GM21723 (cell line): Measurements from ENCODE around the gene HLCS.

Experiments
- ATAC-seq: cut with Tn5 transposase; IDR thresholded peaks from one replicate; pipeline ENCODE4 v1.9.1; 2021; ENCODE audit warnings: mild to moderate bottlenecking, moderate library complexity; ENCODE audit not compliant: unreplicated experiment

The HLCS gene

GRCh38 chr21:36785615-36786014 lies 180.9 kb downstream of the HLCS start:
- no peak for ATAC-seq

- ATAC-seq: no peak
Observed at GRCh38 chr21:36784947-36785346, 181.5 kb downstream of the HLCS start.

GRCh38 chr21:36783612-36784374 lies 182.7 kb downstream of the HLCS start:
- ATAC-seq: no peak

GRCh38 chr21:36780861-36781260 lies 185.6 kb downstream of the HLCS start:
- no peak for ATAC-seq

GRCh38 chr21:36776981-36777617 lies 189.4 kb downstream of the HLCS start:
- ATAC-seq: no peak

GRCh38 chr21:36773995-36774394 lies 192.5 kb downstream of the HLCS start:
- no peak for ATAC-seq

- no peak for ATAC-seq
Observed at GRCh38 chr21:36773117-36773516, 193.4 kb downstream of the HLCS start.

- ATAC-seq: no peak
Observed at GRCh38 chr21:36769051-36769839, 197.2 kb downstream of the HLCS start.

- ATAC-seq: no peak
Observed at GRCh38 chr21:36768496-36768895, 198.0 kb downstream of the HLCS start.

GRCh38 chr21:36767096-36767495 lies 199.4 kb downstream of the HLCS start:
- ATAC-seq: no peak

- ATAC-seq: no peak
Observed at GRCh38 chr21:36766511-36766910, 200.0 kb downstream of the HLCS start.

GRCh38 chr21:36765229-36765628 lies 201.2 kb downstream of the HLCS start:
- no peak for ATAC-seq

- no peak for ATAC-seq
Observed at GRCh38 chr21:36763305-36763704, 203.2 kb downstream of the HLCS start.

- no peak for ATAC-seq
Observed at GRCh38 chr21:36762642-36763041, 203.8 kb downstream of the HLCS start.

GRCh38 chr21:36761685-36762084 lies 204.8 kb downstream of the HLCS start:
- no peak for ATAC-seq

GRCh38 chr21:36759348-36760083 lies 207.0 kb downstream of the HLCS start:
- no peak for ATAC-seq

GRCh38 chr21:36757196-36757595 lies 209.3 kb downstream of the HLCS start:
- ATAC-seq: no peak

GRCh38 chr21:36756527-36756926 lies 209.9 kb downstream of the HLCS start:
- no peak for ATAC-seq

GRCh38 chr21:36754241-36754898 lies 212.1 kb downstream of the HLCS start:
- ATAC-seq: no peak

GRCh38 chr21:36753556-36753955 lies 212.9 kb downstream of the HLCS start:
- no peak for ATAC-seq

GRCh38 chr21:36751383-36751782 lies 215.1 kb downstream of the HLCS start:
- ATAC-seq: no peak
